ENCODE results near the gene C20orf141.

The C20orf141 gene

GRCh38 chr20:2851086-2851485, 36.3 kb downstream of the C20orf141 start:
- WGBS, 2 experiments (ENCODE audit: insufficient coverage in 2 of 2), result 93 to 95% methylated on average over 10 of the region's 10 CpGs
- no peak overlapping the region for H3K27ac ChIP-seq (ENCODE audit: low read depth, low read length, severe bottlenecking)
- H3K4me1 ChIP-seq (ENCODE audit: control insufficient read depth, insufficient read depth, low read length, poor library complexity, severe bottlenecking), result no peaks in the 10 kb centered on the region
- H3K36me3 ChIP-seq (ENCODE audit: control insufficient read depth, insufficient read depth, low read length), result no peaks in the 10 kb centered on the region
- H3K4me3 ChIP-seq (ENCODE audit: extremely low read depth, insufficient read depth, low read length, poor library complexity, severe bottlenecking), result no peak overlapping the region
- H3K9me3 ChIP-seq (ENCODE audit: control insufficient read depth, low read length), result no peaks in the 10 kb centered on the region

- no peak overlapping the region for H3K27ac ChIP-seq (ENCODE audit: low read depth, low read length, severe bottlenecking)
- WGBS, 2 experiments (ENCODE audit: insufficient coverage in 2 of 2), result 100% methylated on average over 2 of the region's 2 CpGs
- no peak overlapping the region for H3K4me3 ChIP-seq (ENCODE audit: extremely low read depth, insufficient read depth, low read length, poor library complexity, severe bottlenecking)
Measured at GRCh38 chr20:2858591-2858990, 43.8 kb downstream of the C20orf141 start.

GRCh38 chr20:2859330-2860121, 44.7 kb downstream of the C20orf141 start:
- no peak overlapping the region for H3K4me3 ChIP-seq (ENCODE audit: extremely low read depth, insufficient read depth, low read length, poor library complexity, severe bottlenecking)
- WGBS, 2 experiments (ENCODE audit: insufficient coverage in 2 of 2), result 94 to 100% methylated on average over 4 of the region's 4 CpGs
- H3K36me3 ChIP-seq (ENCODE audit: control insufficient read depth, insufficient read depth, low read length), result peaks cover 14% of the 10 kb centered on the region
- H3K4me1 ChIP-seq (ENCODE audit: control insufficient read depth, insufficient read depth, low read length, poor library complexity, severe bottlenecking), result no peaks in the 10 kb centered on the region
- H3K27ac ChIP-seq (ENCODE audit: low read depth, low read length, severe bottlenecking), result no peak overlapping the region
- H3K9me3 ChIP-seq (ENCODE audit: control insufficient read depth, low read length), result no peaks in the 10 kb centered on the region

More at GRCh38 chr20:2858591-2858990, 43.8 kb downstream of the C20orf141 start:
- Histone ChIP-seq H3K9me3 (ENCODE audit: control insufficient read depth, low read length) (no peaks in the 10 kb centered on the region), H3K36me3 (ENCODE audit: control insufficient read depth, insufficient read depth, low read length) (peaks cover 14% of the 10 kb centered on the region), H3K4me1 (ENCODE audit: control insufficient read depth, insufficient read depth, low read length, poor library complexity, severe bottlenecking) (no peaks in the 10 kb centered on the region)

GRCh38 chr20:2864626-2865025, 49.8 kb downstream of the C20orf141 start:
- H3K27ac ChIP-seq (ENCODE audit: low read depth, low read length, severe bottlenecking), result no peak overlapping the region
- no peaks in the 10 kb centered on the region for H3K4me1 ChIP-seq (ENCODE audit: control insufficient read depth, insufficient read depth, low read length, poor library complexity, severe bottlenecking)
- H3K4me3 ChIP-seq (ENCODE audit: extremely low read depth, insufficient read depth, low read length, poor library complexity, severe bottlenecking), result no peak overlapping the region
- no peaks in the 10 kb centered on the region for H3K9me3 ChIP-seq (ENCODE audit: control insufficient read depth, low read length)
- H3K36me3 ChIP-seq (ENCODE audit: control insufficient read depth, insufficient read depth, low read length), result peaks cover 17% of the 10 kb centered on the region
- 97% methylated on average over 9 to 11 of the region's 12 CpGs for WGBS, 2 experiments (ENCODE audit: insufficient coverage in 2 of 2)

GRCh38 chr20:2865101-2865500, 50.3 kb downstream of the C20orf141 start:
- Histone ChIP-seq H3K36me3 (ENCODE audit: control insufficient read depth, insufficient read depth, low read length) (peaks cover 17% of the 10 kb centered on the region), H3K9me3 (ENCODE audit: control insufficient read depth, low read length) (no peaks in the 10 kb centered on the region), H3K4me1 (ENCODE audit: control insufficient read depth, insufficient read depth, low read length, poor library complexity, severe bottlenecking) (peaks cover under 1% of the 10 kb centered on the region), H3K4me3 (ENCODE audit: extremely low read depth, insufficient read depth, low read length, poor library complexity, severe bottlenecking) (no peak overlapping the region), H3K27ac (ENCODE audit: low read depth, low read length, severe bottlenecking) (no peak overlapping the region)
- WGBS, 2 experiments (ENCODE audit: insufficient coverage in 2 of 2), result 90 to 95% methylated on average over 7 to 10 of the region's 10 CpGs

Measured in mesodermal cell (in vitro differentiated cells).